Colonic mucosa (tissue), 4 donors: ENCODE measurements around the gene CASS4. TPM values are rescaled to one million over a fixed set of nuclear protein-coding genes. Genes with fewer than 3 reads are reported as not detected.

Experiments
- DNase-seq: peaks from one replicate; pipeline ENCODE4 v3.0.0-alpha.2; 2020
- H3K27ac ChIP-seq: fragments of 200-600 bp; one replicate; pipeline ENCODE4 v1.8.0; 2021
- H3K27me3 ChIP-seq: fragments of 200-600 bp; one replicate; pipeline ENCODE4 v1.8.0; 2021
- H3K36me3 ChIP-seq: fragments of 200-600 bp; one replicate; pipeline ENCODE4 v1.8.0; 2021
- H3K4me1 ChIP-seq: fragments of 200-600 bp; one replicate; pipeline ENCODE4 v1.8.0; 2021; ENCODE audit warnings: mild to moderate bottlenecking
- H3K4me3 ChIP-seq: fragments of 200-600 bp; one replicate; pipeline ENCODE4 v1.8.0; 2021
- H3K9ac ChIP-seq, 2 donors: one replicate each; pipeline ENCODE4 v1.7.0; 2013; ENCODE audit warnings: control low read depth in 2 of 2, low read depth in 2 of 2, low read length in 2 of 2
- H3K9me3 ChIP-seq: fragments of 200-600 bp; one replicate; pipeline ENCODE4 v1.8.0; 2021
- intact Hi-C: fragments of 100-400 bp; cut with DNase I; formaldehyde crosslinking; loops from one replicate; pipeline ENCODE4 v1.14.1; 2022
- total RNA-seq, 2 donors: library from RNA; stranded (reverse); fragmentation: NEBNext Ultra II Directional in 1 of 2; extraction: Animal tissue kit (Norgen Biotek cat#: 25700) in 1 of 2; gene quantifications; one replicate each; pipeline ENCODE4 v1.2.1, GENCODE V29; 2021
- TF ChIP-seq, protein P1 (sequence below): fragments of 200-600 bp; IDR thresholded peaks from one replicate; pipeline ENCODE4 v1.8.0; 2022; ENCODE audit warnings: antibody characterized with exemption, mild to moderate bottlenecking
- donor health status: healthy.
- donor health status: DM: no; HTN: no; CAD: no.
- donor health status: DM: no; HTN: no; CAD: no.

Gene CASS4
- total RNA-seq, 2 donors from 2014 or later = 0.17 to 0.98 TPM

DNA sequence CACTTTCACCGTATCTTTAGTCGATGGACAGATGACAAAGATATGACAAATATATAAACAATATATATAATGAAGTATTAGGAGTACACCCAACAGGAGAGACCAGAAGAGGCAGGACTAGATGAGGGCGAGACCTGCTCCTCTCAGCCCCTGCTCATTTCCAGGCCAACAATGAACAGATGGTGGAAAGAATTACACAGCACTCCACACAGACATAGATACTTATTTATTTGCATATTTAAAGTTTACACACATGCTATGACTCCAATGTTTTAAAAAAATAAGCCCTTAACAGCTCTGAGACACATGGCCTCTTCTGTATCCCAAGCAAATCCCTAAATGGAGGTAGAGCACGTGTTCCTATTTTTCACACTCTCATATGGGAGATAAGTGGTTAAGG is 42.9 kb upstream of the CASS4 start:
- intact Hi-C loops = no loop called here
- Histone ChIP-seq H3K4me1 (no peaks in the 10 kb centered on the region), H3K27me3 (no peaks in the 10 kb centered on the region), H3K36me3 (no peaks in the 10 kb centered on the region), H3K9ac (no peak overlapping the region), H3K27ac (no peak overlapping the region), H3K4me3 (no peak overlapping the region), H3K9me3 (no peaks in the 10 kb centered on the region)
- TF ChIP-seq, protein P1, sequence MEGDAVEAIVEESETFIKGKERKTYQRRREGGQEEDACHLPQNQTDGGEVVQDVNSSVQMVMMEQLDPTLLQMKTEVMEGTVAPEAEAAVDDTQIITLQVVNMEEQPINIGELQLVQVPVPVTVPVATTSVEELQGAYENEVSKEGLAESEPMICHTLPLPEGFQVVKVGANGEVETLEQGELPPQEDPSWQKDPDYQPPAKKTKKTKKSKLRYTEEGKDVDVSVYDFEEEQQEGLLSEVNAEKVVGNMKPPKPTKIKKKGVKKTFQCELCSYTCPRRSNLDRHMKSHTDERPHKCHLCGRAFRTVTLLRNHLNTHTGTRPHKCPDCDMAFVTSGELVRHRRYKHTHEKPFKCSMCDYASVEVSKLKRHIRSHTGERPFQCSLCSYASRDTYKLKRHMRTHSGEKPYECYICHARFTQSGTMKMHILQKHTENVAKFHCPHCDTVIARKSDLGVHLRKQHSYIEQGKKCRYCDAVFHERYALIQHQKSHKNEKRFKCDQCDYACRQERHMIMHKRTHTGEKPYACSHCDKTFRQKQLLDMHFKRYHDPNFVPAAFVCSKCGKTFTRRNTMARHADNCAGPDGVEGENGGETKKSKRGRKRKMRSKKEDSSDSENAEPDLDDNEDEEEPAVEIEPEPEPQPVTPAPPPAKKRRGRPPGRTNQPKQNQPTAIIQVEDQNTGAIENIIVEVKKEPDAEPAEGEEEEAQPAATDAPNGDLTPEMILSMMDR = no peak
- DNase-seq = no peak

DNA sequence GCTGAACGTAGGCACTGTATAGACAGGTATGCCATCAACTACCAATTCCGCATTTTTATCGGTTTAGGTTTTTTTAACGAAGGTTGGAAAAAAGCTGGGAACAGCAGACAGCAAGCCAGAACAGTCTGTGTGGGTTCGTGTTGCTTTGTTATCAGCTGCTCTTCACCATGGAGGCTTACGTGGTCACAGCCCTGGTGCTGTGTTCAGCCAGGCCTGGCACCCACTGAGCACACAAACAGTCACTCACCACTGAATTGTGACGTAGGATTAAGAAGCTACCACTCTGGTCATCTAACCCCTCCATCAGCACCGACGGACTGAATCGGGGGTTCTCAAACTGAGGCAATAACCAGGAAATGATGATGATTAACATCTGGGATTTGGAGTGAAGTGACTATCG is 40.1 kb upstream of the CASS4 start:
- intact Hi-C loops = no loop called here
- Histone ChIP-seq H3K9ac (no peak overlapping the region), H3K36me3 (no peaks in the 10 kb centered on the region), H3K27ac (no peak overlapping the region), H3K4me3 (no peak overlapping the region), H3K9me3 (no peaks in the 10 kb centered on the region), H3K27me3 (no peaks in the 10 kb centered on the region), H3K4me1 (no peaks in the 10 kb centered on the region)
- no peak for DNase-seq
- TF ChIP-seq, protein P1 = no peak

DNA sequence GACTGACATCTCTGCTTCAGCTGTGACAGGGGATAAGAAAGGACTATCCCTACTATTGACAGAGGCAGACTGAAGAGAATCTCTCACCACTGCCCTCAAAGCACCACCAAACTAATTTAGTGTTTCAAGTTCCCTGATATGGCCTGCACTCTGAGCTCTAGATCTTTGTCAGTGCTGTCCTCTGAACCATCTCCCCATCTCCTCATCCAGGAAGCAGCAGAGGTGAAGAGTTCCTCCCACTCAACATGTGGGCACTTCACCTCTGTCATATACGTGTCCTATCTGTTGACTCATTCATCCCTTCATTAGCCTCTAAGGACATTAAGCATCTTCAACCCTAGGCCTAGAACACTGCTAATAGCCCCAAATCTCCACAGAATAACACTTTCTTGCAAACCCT is 39.2 kb upstream of the CASS4 start:
- Histone ChIP-seq H3K9ac (no peak overlapping the region), H3K9me3 (no peaks in the 10 kb centered on the region), H3K27me3 (no peaks in the 10 kb centered on the region), H3K4me1 (no peaks in the 10 kb centered on the region), H3K4me3 (no peak overlapping the region), H3K36me3 (no peaks in the 10 kb centered on the region), H3K27ac (no peak overlapping the region)
- TF ChIP-seq, protein P1 = no peak
- intact Hi-C loops = no loop called here
- no peak for DNase-seq

DNA sequence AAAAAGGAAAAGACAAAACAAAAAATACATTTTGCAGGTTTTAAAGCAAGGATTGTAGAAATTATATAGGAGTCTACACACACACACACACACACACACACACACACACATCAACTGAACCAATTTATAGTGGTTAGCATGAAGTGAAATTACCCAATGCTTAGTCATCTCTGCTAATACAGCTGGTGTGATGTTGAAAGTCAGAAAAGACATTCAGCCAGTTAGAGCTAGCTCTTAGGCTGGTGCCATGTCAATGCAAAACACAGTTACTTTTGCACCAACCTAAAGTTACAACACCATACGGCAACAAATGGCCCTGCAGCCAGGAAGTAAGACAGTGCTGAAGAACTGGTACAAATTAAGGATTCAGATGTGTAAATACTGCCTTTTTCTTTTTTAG is 38.1 kb upstream of the CASS4 start:
- H3K9me3 ChIP-seq = no peaks in the 10 kb centered on the region
- intact Hi-C loops = no loop called here
- H3K4me1 ChIP-seq = no peaks in the 10 kb centered on the region
- TF ChIP-seq, protein P1 = no peak
- H3K9ac ChIP-seq = no peak overlapping the region
- no peak for DNase-seq
- H3K36me3 ChIP-seq = no peaks in the 10 kb centered on the region
- no peak overlapping the region for H3K4me3 ChIP-seq
- H3K27ac ChIP-seq = no peak overlapping the region
- no peaks in the 10 kb centered on the region for H3K27me3 ChIP-seq

DNA sequence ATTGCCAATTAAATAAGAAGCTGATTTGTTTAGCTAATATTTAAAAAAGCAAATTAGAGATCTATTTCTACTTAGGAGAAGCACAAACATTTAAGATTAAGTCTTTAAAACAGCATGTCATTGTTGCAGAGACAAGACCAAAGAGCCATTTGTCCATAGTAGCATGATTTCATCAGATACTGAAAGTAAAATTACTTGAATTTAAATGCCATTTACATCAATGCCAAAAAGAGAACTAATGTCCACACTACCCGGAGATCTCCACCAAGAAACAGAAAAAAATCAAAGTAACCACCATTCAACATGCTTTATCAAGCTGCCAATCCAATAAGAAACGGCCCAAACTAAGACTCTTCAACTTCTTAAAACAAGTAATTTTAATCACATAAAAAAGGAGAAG is 35.7 kb upstream of the CASS4 start:
- DNase-seq = no peak
- Histone ChIP-seq H3K36me3 (no peaks in the 10 kb centered on the region), H3K4me1 (no peaks in the 10 kb centered on the region), H3K27me3 (no peaks in the 10 kb centered on the region), H3K9ac (no peak overlapping the region), H3K9me3 (no peaks in the 10 kb centered on the region), H3K27ac (no peak overlapping the region), H3K4me3 (no peak overlapping the region)
- TF ChIP-seq, protein P1 = no peak
- intact Hi-C loops = no loop called here

DNA sequence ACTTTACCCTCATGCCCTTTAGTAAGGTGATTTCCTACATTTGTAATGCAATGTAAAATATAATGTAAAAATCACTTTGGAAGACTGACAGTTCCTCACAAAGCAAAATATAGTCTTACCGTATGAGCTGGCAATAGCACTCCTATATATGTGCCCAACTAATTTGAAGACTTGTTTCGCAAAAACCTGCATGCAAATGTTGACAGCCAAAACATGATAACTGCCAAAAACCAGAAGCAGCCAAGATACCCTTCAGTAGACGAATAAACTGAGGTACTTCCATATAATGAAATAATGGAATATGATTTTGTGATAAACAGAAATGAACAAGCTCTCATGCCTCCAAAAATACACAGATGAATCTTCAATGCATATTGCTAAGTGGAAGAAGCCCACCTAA is 33.7 kb upstream of the CASS4 start:
- Histone ChIP-seq H3K4me3 (no peak overlapping the region), H3K9ac (no peak overlapping the region), H3K4me1 (no peaks in the 10 kb centered on the region), H3K9me3 (no peaks in the 10 kb centered on the region), H3K27me3 (no peaks in the 10 kb centered on the region), H3K36me3 (no peaks in the 10 kb centered on the region), H3K27ac (no peak overlapping the region)
- no peak for DNase-seq
- TF ChIP-seq, protein P1 = no peak
- intact Hi-C loops = no loop called here
